HG03064 (cell line): ENCODE results near the gene KLHL29.

Experiments used
- ATAC-seq: cut with Tn5 transposase; IDR thresholded peaks from one replicate; pipeline ENCODE4 v1.9.1; 2021; ENCODE audit warnings: low read depth; ENCODE audit not compliant: unreplicated experiment

The KLHL29 gene

DNA sequence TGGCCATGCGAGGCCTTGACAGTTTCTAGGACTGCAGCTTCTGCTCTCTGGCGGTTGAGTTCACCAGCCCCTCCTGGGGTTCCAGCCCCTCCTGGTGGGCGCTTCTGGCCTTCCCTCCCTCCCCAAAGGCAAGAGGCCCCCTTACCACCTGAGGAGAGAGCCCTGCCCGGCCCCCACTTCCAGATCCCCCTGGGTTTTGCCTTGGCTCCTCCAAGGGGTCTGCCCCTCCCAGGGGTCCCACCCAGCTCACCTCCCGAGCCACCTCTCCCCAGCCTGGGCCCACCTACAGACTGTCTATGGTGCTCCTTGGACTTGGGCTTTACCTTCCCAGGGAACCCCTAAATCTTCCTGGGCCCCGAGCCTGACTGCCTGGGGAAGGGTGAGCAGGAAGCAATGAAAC, 277.5 kb downstream of the KLHL29 start:
- no peak for ATAC-seq

DNA sequence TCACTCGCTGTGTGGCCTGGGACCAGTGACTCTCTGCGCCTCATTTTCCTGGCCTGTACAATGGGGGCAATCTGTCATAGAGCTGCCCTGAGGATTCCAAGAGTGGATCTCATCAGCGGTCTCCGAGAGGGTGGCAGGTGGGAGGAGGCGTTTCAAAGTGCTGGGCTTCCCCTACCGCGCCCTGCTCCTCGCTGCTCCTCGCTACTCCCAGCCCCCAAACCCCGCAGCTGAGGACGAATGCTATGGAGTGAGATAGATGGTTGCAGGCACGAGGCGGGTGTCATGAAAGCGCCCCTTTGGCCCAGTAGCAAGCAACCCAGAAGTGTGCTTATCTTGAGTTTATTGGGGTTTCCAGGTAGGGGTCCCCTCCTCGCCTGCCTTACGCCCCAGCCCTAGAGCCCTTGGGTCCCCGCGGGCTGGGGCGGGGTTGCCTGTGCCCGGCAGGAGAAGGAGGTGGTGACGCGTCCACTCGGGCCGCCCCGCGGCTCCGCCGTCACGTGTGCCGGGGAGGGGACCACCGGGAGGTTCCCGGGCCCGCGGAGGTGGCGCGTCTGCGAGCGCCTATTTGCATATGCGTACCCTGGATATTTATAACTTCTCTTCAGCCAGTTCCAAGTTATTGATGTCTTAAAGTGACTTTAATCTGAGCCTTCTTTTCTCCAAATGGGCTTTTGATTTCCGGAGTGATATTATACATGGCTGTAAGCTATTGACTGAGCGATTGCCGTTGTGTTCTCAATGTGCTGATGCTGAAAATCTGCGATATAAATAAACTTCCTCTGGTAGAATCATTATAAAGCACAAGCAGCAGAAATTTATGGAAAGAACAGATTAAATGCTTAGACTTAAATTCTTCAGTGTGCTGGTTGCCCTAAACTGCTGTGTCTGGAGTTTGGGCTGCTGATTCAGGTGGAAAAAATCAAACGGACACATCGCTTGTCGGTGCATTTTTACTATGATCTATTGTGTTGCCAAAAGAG, 278.3 kb downstream of the KLHL29 start:
- no peak for ATAC-seq

DNA sequence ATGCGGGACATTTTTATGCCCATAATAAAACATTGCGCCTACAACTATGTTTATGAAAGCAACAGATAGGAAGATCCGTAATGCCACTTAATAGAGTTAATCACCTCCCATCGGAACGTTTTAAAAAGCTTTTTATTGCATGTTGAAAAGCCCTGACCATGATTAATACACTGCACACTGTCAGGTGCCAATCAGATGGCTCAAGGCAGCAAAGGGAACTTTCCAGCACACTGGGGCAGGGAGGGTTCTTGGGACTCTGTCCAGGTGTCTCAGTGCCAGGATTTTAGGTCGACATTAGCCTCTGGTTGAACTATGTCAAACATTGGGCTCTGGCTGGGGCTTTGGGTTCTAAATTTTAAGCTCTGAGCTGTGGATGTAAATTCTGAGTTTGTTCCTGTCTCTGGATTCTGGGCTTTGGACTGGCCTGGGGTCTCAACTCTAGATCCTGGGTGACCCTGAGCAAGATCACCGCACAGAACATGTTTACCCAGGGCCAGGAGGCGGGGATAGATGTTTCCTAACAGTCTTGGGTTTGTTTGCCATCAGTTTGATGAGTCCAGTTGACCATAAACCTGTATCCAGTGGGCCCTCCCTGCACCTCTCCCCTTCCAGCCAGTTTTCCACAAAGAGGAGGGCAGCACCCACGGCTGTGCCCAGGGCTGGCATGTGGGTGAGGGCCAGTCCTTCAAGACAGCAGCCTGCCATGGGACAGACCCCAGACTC, 279.2 kb downstream of the KLHL29 start:
- no peak for ATAC-seq

DNA sequence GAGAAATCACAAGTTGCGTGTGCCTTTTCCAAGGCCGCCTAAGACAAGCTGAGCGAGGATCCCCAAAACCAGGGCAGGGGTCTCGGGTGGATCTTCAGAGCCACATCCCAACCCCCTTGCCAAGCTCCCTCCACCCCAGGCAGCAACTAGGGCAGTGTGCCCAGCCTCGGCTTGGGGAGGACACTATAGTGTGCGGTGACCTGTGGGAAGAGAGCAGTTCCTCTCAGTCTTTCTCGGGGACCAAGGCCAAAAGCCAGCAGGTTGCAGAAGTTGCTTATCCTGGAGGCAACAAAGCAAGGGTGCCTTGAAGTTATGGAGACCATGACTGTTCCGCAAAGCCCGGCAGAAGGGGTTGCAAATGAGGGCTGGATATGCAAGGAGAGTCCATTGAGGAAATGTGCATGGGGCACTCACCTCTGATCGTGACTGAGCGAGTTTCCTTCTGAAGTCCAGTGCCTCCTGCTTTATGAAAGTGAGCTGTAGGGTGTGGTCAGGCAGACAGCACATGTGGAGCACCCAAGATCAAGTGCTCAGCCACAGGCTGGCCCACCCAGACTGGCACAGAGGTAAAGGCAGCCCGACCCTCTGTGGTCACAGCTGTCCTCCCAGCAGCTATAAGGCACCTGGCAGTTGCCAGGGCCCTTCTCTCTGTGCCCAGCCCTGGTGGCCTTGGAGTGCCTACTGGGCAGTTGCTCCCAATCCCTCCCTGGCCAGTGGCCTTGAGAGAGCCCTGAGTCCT, 281.4 kb downstream of the KLHL29 start:
- ATAC-seq = no peak

DNA sequence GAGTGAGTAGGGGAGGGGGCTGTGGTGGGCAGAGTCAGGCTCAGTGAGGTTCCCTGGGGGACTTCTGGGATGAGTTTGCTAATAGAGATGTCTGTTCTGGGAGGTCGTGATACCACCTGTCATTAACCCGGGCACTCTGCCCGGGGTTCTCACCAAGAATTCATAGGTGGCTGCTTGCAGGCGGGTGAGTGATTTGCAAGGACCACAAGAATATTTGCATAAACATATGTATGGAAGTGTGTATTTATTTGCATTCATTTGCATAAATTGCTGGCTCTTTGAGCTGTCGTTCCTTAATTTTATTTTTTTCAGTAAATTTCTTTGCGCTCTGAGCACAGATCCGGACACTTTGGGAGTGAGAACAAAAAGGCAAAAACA, 282.0 kb downstream of the KLHL29 start:
- ATAC-seq = no peak

DNA sequence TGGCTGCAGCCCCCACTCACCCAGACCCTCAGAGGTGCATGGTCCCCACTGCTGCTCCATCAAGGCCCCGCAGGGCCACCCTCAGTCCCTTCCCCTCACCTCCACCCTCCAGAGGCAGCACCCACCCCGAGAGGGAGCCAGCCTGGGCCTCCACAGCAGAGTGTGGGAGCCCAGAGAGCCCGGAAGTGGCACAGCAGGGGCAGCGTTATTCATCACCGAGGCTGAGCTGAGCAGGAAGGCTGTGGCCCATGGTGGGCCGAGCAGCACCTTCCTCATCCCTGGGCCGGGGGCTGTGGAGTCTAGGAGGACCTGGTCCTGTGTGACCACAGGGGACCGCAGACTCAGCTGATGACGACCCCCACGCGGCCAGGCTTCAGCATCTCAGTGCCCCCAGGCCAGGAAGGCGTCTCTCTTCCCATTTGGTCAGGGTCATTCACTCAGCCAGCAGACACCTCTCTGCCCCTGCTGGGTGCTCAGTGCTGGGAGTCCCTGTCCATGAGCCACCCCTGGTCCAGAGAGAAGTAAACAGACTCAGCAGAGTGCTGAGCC, 283.9 kb downstream of the KLHL29 start:
- ATAC-seq = no peak

DNA sequence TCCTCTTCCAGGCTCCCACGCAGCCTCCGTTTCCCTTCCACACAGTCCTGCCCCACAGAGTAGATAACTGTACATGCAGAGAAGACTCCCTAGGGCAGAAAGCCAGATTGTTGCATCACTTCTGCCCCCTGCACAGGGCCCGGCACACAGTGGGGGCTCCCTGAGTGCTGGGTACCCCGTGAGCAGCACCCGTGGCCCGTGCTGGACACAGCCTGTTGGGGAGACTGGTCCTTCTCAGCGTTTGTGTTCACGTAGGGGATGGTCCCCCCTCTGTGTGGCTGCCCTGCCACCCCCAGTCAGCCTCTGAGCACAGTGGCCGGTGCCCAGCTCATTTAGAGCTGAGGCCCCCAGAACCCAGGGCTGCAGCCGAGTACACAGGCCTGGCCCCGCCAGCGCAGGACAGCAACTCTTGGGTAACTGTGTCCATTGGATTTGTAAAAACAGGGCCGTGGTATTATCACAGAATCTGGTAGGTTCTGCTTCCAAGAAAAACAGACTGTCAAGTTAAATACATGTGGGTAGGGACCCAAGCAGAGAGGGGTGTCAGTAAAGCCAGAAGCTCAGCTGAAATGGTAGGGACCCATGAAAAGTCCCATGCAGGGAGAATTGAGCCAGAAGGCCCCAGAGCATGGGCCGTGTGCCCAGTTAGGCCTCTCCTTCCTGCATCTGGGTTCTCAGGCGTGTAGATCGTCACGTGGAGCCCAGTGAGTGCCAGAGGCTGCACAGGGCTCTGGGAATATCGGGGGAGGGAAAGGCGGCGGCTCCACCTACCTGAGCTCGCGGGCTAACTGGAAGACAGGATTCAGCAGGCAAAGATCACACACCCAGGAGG, 284.6 kb downstream of the KLHL29 start:
- no peak for ATAC-seq

DNA sequence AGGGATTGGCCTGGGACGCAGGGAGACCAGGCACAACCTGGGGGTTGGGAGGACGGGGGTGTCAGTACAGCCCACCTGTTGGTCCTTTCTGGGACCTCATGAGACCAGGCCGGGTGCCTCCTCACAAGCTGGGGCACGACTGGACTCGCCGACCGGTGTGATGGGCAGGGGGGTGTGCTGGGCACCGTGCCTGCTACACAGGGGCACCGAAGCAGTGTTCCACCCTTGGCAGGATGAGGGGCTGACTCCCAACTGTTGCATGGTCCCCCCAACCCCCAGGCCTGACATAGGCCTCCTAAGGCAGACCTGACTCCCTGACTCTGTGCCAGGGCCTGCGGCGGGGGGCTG, 285.2 kb downstream of the KLHL29 start:
- ATAC-seq = no peak

DNA sequence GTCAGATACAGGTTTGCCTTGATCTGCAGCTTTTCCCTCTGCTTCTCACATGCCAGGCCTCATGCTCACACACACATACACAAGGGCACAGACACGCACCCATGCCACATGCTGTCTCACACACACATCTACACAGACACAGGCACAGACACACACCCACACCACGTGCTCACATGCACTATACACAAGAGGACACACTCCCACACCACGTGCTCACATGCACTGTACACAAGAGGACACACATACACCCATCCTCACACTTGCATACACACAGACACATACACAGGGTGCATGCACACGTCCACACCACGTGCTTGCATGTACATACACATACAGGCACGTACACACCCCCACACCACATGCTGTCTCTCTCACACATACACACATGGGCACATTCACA, 288.1 kb downstream of the KLHL29 start:
- ATAC-seq = no peak

DNA sequence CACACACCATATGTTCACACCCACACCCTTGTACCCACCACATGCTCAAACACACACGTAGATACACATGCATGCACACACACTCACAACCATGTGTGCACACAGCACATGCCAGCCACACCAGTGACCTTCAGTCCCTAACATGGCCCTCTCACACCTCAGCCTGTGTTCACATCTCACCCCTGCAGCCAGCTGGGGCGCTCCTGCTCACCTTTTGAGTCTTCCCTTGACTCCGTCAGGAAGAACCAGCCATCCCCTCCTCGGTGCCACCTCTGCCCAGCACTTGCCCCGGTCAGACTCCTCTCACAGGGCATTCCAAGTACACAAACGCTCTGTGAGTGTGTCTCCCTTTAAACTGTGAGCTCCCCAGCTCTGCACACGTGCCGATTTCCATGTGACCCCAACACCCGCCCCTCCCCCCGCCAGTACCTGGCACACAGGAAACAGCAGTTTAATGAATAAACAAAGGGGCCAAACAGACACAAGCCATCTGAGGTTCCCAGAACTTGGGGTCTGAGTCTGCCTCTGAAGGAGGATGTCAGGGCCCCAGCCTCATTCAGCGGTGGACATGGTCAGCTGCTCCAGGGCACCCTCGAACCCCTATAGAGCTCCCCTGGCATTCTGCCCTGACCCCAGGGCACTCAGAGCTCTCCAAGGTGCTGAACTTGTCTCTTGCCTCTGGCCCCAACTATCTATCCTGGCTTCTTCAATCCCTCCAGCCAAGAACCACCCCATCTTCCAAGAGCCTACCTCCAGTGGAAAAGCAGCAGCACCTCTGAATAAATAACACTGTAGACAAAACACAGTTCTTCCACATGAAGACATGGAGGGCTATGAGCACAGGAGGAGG, 289.1 kb downstream of the KLHL29 start:
- no peak for ATAC-seq

DNA sequence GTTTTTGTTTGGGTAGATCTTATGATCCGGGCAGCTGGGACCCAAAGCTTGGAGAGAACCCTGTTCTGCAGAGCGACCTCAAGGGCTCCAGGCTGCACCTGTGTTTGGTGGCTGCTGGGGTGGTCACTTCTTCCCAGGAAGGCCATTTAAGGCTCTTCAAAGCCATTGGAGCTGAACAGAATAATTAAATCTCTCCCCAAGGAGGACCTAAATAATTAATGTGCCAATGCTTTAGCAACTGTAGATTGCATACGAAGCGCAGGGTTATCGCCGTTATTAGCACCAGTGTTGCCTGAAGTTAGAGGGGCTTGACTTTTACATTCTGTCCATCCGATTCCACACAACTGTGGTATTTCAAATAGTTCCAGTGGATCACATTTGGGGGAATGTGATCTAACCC, 290.5 kb downstream of the KLHL29 start:
- ATAC-seq = no peak

DNA sequence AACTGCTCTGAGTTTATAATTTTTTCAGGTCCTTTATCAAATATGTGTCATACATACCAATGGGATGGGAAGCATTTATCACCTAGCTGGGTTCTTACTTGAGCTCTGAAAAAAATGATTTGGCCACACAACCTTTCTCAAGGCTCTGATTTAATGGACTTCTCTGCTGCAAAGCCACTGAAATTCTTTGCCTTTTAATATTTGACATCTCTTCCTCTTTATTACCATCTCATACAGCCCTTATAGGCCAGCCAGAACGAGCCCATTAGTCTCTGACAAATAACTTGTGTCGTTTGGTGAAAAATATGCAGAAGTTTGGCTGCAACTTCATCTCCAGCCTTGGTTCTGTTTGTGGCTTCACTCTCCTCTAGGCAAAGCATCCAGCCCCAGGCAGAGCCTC, 292.9 kb downstream of the KLHL29 start:
- no peak for ATAC-seq

DNA sequence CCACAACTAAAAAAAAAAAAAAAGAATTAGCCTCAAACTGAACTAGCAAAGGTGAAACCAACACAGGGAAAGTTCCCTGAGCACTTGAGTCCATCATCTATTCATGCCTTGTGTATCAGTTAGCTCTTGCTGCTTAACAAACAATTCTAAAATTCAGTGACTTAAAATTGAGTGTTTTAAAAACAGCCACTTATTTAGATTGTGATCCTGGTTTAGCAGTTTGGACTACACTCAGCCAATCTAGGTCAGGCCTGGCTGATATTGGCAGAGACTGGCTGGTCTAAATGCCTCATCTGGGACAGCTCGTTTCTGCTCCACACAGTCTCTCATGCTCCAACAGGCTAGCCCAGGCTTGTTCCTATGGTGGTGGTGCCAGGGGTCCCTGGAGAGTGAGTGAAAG, 294.1 kb downstream of the KLHL29 start:
- no peak for ATAC-seq

DNA sequence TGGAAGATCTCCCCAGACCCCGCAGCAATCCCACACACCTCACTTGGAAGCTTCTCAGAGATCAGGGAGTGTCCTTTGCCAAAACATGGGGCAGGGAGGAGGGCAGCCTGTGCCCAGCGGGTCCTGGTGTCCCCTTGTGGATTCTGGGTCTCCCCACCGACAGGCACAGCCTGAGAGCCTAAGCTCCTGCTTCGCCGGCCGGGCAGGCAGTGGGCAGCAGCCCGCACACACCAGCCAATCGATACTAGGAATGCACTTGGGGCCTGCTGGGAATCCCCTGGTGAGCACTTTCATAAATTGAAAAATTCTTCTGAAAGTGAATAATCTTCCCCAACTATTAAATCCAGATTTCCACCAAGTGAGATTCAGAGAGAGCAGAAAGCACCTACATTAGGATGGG, 296.0 kb downstream of the KLHL29 start:
- ATAC-seq = no peak

DNA sequence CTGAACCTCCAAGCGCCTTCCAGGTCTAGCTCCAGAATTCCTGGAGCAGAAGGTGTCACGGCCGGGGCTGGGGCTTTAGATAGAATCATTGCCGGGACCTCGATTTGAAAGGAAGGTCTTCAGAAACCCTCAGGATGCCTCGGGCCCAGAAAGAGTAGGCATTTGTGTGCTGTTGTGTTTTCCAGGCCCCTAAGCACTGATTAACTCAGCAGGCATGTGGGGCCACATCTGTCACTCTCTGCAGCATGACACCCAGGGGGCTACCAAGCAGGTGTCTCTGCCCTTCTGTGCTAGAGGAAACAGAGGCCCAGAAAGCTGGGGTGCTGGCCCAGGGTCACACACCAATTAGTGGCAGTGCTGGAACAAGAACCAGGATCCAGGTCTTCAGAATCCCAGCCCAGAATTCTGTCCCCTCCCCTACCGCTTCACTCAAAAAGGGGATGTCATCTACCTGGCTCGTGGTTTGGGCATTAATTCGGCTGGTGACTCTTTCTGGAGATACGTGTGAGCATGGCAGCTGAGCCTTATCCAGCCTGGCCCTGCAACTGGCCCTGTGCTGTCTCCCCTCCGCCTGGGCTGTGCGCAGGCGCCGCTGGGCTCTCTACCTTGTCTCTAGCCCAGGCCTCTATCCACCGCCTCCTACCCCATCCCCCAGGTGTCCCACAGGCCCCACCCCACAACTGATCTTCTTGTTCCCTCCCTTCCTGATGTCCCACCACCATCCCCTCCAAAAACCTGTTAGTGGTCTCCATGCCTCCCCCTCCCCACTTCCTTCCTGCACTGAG, 296.6 kb downstream of the KLHL29 start:
- ATAC-seq = no peak

DNA sequence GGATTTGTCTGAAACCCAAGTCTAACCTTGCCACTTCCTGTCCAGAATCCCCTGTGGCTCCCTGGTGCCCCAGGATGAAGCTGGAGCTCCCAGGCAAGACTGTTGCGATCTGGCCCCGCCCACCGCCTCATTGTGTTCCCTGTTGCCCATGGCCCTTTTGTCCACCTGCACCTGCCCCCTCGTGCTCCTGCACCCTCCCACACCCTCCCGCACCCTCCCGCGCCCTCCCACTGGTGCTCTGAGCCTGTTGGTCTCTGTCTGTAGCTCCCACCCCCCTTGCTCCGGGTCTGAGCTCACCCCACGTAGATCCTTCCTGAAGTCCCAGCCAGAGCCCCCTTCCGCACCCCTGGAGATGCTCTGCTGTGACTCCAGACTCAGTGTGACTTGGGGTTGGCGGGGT, 297.5 kb downstream of the KLHL29 start:
- ATAC-seq = no peak

DNA sequence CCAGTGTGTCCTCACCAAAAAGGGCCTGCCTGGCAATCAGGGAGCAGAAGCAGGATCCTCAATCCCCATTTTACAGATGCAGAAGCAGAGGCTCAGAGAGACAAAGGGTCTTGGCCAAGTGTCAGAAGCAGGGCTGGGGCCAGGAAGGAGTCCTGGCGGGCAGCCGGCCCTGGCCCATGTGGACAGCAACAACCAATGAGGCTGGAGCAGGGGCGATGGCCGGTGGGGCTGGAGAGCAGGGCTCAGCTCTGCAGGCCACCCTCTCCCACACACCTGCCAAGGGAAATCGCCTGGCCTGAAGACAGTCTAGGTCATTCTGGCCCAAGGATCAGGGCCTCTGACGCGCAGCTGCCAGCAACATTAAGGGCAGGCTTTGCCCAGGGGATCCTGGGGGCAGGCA, 298.0 kb downstream of the KLHL29 start:
- ATAC-seq = no peak

DNA sequence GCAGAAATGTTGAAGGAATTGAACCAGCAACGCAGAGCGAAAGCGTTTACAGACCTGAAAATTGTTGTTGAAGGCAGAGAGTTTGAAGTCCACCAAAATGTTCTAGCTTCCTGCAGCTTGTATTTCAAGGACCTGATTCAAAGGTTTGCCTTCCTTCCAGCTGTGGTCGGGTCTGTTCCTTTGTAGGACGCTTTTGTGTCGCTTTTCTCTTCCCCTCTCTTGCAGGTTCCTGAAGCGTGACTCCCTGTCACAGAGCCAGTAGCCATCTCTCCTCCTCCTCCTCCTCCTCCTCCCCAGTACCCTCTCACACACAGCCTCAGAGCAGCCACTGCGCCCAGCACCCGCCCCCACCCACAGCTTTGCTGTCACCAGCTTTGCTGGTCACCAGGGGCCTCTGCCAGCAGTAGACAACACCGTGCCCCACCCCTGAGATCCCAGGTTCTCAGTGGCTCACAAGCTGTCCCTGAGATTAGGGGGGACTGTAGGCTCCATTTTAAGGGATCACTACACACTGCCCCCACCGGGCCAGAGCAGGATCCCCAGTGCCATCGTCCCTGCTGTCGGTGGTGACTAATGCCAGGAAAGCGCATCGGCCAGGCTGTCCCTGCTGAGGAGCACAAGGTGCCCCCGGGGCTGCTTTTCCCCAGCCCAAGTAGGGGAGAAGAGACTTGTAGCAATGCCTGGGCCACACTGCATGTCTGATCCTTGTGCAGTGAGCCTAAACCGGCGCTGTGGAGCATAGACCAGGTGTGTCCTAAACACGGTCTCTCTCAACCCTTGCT, 299.6 kb downstream of the KLHL29 start:
- ATAC-seq = no peak
